A673 (cell line): ENCODE data around the gene B4GALT3.

Experiments
- CTCF ChIP-seq: fragments of 300-800, 200-600 bp; sonication (generic); conservative IDR thresholded peaks from 2 replicates; pipeline ENCODE4 v1.5.1; 2017; ENCODE audit warnings: low read depth, mild to moderate bottlenecking, antibody characterized with exemption, low read length, moderate library complexity, mixed read lengths
- EZH2 ChIP-seq: fragments of 200-600 bp; sonication (generic); IDR thresholded peaks from 2 replicates; pipeline ENCODE4 v1.6.1; 2017; ENCODE audit warnings: borderline replicate concordance, low read depth, mild to moderate bottlenecking, mixed read lengths, antibody characterized with exemption, low read length; ENCODE audit not compliant: poor library complexity, severe bottlenecking

- TF ChIP-seq CTCF = no peak
- no peak for TF ChIP-seq EZH2
Measured at GRCh38 chr1:161200992-161201835, 23.9 kb upstream of the B4GALT3 start.
